Loucy (cell line): Measurements from ENCODE around the gene MINK1.

Source experiments
- EZH2phosphoT487 ChIP-seq: fragments of 200-600 bp; IDR thresholded peaks from 2 replicates; pipeline ENCODE4 v1.6.1; 2018; ENCODE audit warnings: antibody characterized with exemption, mild to moderate bottlenecking, moderate library complexity, borderline replicate concordance
- TF ChIP-seq, protein P1 (sequence below): fragments of 200-600 bp; sonication (generic); conservative IDR thresholded peaks from 2 replicates; pipeline ENCODE4 v1.5.1; 2014; ENCODE audit warnings: mild to moderate bottlenecking, antibody characterized with exemption, low read length

DNA sequence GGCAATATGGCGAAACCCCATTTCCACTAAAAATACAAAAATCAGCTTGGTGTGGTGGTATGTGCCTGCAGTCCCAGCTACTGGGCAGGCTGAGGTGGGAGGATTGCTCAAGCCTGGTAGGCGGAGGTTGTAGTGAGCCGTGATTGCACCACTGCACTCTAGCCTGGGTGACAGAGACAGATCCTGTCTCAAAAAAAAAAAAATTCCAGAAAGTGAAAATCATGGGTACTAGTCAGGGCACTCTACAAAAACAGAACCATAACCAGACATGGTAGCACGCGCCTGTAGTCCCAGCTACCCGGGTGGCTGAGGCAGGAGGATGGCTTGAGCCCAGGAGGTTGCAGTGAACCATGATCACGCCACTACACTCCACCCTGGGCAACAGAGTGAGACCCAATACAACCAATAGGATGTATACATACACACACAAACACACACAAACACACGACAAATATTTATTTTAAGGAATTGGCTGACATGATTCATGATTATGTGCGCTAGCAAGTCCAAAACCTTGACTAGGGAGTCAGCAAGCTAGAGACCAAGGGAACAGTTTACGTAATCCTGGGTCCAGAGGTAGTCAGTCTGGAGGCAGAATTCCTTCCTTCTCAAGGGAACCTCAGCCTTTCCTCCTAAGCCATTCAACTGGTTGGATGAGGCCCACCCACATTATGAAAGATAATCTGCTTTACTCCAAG, 87.4 kb downstream of the MINK1 start:
- TF ChIP-seq, protein P1, sequence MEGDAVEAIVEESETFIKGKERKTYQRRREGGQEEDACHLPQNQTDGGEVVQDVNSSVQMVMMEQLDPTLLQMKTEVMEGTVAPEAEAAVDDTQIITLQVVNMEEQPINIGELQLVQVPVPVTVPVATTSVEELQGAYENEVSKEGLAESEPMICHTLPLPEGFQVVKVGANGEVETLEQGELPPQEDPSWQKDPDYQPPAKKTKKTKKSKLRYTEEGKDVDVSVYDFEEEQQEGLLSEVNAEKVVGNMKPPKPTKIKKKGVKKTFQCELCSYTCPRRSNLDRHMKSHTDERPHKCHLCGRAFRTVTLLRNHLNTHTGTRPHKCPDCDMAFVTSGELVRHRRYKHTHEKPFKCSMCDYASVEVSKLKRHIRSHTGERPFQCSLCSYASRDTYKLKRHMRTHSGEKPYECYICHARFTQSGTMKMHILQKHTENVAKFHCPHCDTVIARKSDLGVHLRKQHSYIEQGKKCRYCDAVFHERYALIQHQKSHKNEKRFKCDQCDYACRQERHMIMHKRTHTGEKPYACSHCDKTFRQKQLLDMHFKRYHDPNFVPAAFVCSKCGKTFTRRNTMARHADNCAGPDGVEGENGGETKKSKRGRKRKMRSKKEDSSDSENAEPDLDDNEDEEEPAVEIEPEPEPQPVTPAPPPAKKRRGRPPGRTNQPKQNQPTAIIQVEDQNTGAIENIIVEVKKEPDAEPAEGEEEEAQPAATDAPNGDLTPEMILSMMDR: no peak
- no peak for TF ChIP-seq EZH2phosphoT487
